PFSK-1 (cell line): ENCODE results near the gene EIF4EBP2.

ENCODE experiments used
- FOXP2 ChIP-seq: optimal IDR thresholded peaks from 2 replicates; pipeline ENCODE3; 2011; ENCODE audit warnings: borderline replicate concordance, control low read depth, inconsistent platforms; ENCODE audit not compliant: insufficient read depth; ENCODE audit errors: extremely low read length, extremely low read depth
- POLR2AphosphoS5 ChIP-seq: IDR thresholded peaks from 2 replicates; pipeline ENCODE4 v1.6.1; 2012; ENCODE audit warnings: low read depth, mild to moderate bottlenecking, control low read depth, low read length, moderate library complexity
- SIN3A ChIP-seq: IDR thresholded peaks from 2 replicates; pipeline ENCODE4 v1.6.1; 2012; ENCODE audit warnings: mild to moderate bottlenecking, low read length, moderate library complexity, borderline replicate concordance; ENCODE audit not compliant: insufficient read depth

GRCh38 chr10:70417568-70417967 is 13.6 kb downstream of the EIF4EBP2 start:
- TF ChIP-seq SIN3A (no peak), FOXP2 (no peak), POLR2AphosphoS5 (no peak)
